HCT116 (cell line): ENCODE results near the gene MSI2. TPM values are rescaled to one million over a fixed set of nuclear protein-coding genes. Genes with fewer than 3 reads are reported as not detected.

Source experiments
- ATAC-seq: fragments of 200-7000 bp; cut with Tn5 transposase; 2 replicates; pipeline ENCODE4 v1.9.1; 2020; ENCODE audit warnings: mild to moderate bottlenecking, moderate library complexity
- BruUV-seq: library from RNA; stranded (reverse); fragments of 400-500 nt; replicated peaks from 2 replicates; lab custom pipeline; 2021; lab: Mats Ljungman, UMichigan
- CTCF ChIA-PET: fragments of 300-600 bp; sonication (Branson Sonifier 250); formaldehyde crosslinking; loops from one replicate; lab custom pipeline; 2021; ENCODE audit warnings: antibody characterized with exemption; lab: Charles Lee
- POLR2A ChIA-PET: fragments of 300-600, 350-600 bp; sonication (Branson Sonifier 250); formaldehyde crosslinking; loops from one replicate; lab custom pipeline; 2021; ENCODE audit warnings: antibody characterized with exemption; lab: Charles Lee
- RAD21 ChIA-PET, 2 experiments: fragments of 300-600 bp; sonication (Branson Sonifier 250); formaldehyde crosslinking; loops; one replicate each; lab custom pipeline; 2023; ENCODE audit warnings: low total read pairs in 2 of 2; ENCODE audit not compliant: uncharacterized antibody in 2 of 2, unreplicated experiment in 2 of 2, low non-redundant PET in 1 of 2; lab: Charles Lee
- DNase-seq: peaks from one replicate; pipeline ENCODE4 v3.0.0-alpha.2; 2010; ENCODE audit warnings: low read depth, low spot score
- H2AFZ ChIP-seq: fragments of 200-600 bp; shearing (Covaris generic), sonication (generic); 2 replicates; pipeline ENCODE4 v1.6.1; 2017; ENCODE audit warnings: low read depth, mixed run types, mixed read lengths, antibody characterized with exemption, low read length; ENCODE audit not compliant: poor library complexity, severe bottlenecking
- H3K27ac ChIP-seq: 2 replicates; pipeline ENCODE4 v1.5.1; 2012; ENCODE audit warnings: low read depth, low read length
- H3K27me3 ChIP-seq: fragments of 200-600 bp; sonication (generic); 2 replicates; pipeline ENCODE4 v1.6.1; 2016; ENCODE audit warnings: mixed run types, low read length, mixed read lengths; ENCODE audit not compliant: insufficient read depth
- H3K36me3 ChIP-seq, 2 experiments: fragments of 200-500 bp in 1 of 2; fragments of 200-600 bp in 1 of 2; sonication (Bioruptor generic) in 1 of 2; sonication (generic) in 1 of 2; 2 replicates each; pipeline versions ENCODE4 v1.5.1 to v1.6.1; 2014 to 2016; ENCODE audit warnings: low read length in 2 of 2, inconsistent platforms in 1 of 2, mixed read lengths in 1 of 2, mixed run types in 1 of 2; ENCODE audit not compliant: insufficient read depth in 2 of 2, control insufficient read depth in 1 of 2
- H3K4me1 ChIP-seq, 2 experiments: fragments of 200-600 bp in 1 of 2; sonication (generic) in 1 of 2; 2 replicates each; pipeline versions ENCODE4 v1.5.1 to v1.6.1; 2012 to 2017; ENCODE audit warnings: low read length in 2 of 2, inconsistent platforms in 1 of 2, mild to moderate bottlenecking in 1 of 2, mixed read lengths in 1 of 2, mixed run types in 1 of 2, moderate library complexity in 1 of 2; ENCODE audit not compliant: insufficient read depth in 2 of 2, control insufficient read depth in 1 of 2
- H3K4me2 ChIP-seq: fragments of 200-600 bp; sonication (generic); 2 replicates; pipeline ENCODE4 v1.6.1; 2017; ENCODE audit warnings: mixed run types, low read length, mixed read lengths
- H3K4me3 ChIP-seq, 2 experiments: fragments of 200-600 bp in 1 of 2; sonication (generic) in 1 of 2; replicated peaks in 1 of 2; 2 replicates each; pipeline ENCODE4 v1.5.1; 2011 to 2016; ENCODE audit warnings: low read length in 2 of 2, control low read depth in 1 of 2, low read depth in 1 of 2, mild to moderate bottlenecking in 1 of 2, mixed read lengths in 1 of 2, mixed run types in 1 of 2
- H3K79me2 ChIP-seq: fragments of 200-600 bp; sonication (generic); 2 replicates; pipeline ENCODE4 v1.6.1; 2017; ENCODE audit warnings: mild to moderate bottlenecking, mixed run types, low read length, moderate library complexity, mixed read lengths; ENCODE audit not compliant: insufficient read depth
- H3K9ac ChIP-seq: fragments of 200-600 bp; sonication (generic); 2 replicates; pipeline ENCODE4 v1.6.1; 2016; ENCODE audit warnings: low read length, mixed read lengths
- H3K9me2 ChIP-seq: fragments of 200-600 bp; sonication (generic), shearing (Covaris generic); 2 replicates; pipeline ENCODE4 v1.6.1; 2017; ENCODE audit warnings: mixed run types, mild to moderate bottlenecking, moderate library complexity; ENCODE audit not compliant: insufficient read depth
- H3K9me3 ChIP-seq, 2 experiments: fragments of 200-500 bp in 1 of 2; fragments of 200-600 bp in 1 of 2; sonication (Bioruptor generic) in 1 of 2; sonication (generic) in 1 of 2; 2 replicates each; pipeline ENCODE4 v1.6.1; 2014 to 2017; ENCODE audit warnings: low read length in 2 of 2, mixed read lengths in 2 of 2, inconsistent platforms in 1 of 2, low read depth in 1 of 2, mild to moderate bottlenecking in 1 of 2, mixed run types in 1 of 2, moderate library complexity in 1 of 2; ENCODE audit not compliant: control insufficient read depth in 1 of 2, insufficient read depth in 1 of 2
- H4K20me1 ChIP-seq: fragments of 200-600 bp; sonication (generic), shearing (Covaris generic); 2 replicates; pipeline ENCODE4 v1.6.1; 2017; ENCODE audit warnings: mixed run types, mild to moderate bottlenecking, moderate library complexity; ENCODE audit not compliant: insufficient read depth
- CBX3 ChIP-seq: IDR thresholded peaks from 2 replicates; pipeline ENCODE4 v1.6.1; 2012; ENCODE audit warnings: low read depth
- CEBPB ChIP-seq: IDR thresholded peaks from 2 replicates; pipeline ENCODE4 v1.6.1; 2012; ENCODE audit warnings: low read depth
- EGR1 ChIP-seq: IDR thresholded peaks from 2 replicates; pipeline ENCODE4 v1.6.1; 2012; ENCODE audit warnings: low read depth
- ELF1 ChIP-seq: IDR thresholded peaks from 2 replicates; pipeline ENCODE4 v1.6.1; 2012; ENCODE audit warnings: low read depth, borderline replicate concordance
- EZH2 ChIP-seq: fragments of 200-600 bp; sonication (generic); IDR thresholded peaks from 2 replicates; pipeline ENCODE4 v1.6.1; 2017; ENCODE audit warnings: antibody characterized with exemption, mixed run types
- EZH2phosphoT487 ChIP-seq: fragments of 200-600 bp; IDR thresholded peaks from 2 replicates; pipeline ENCODE4 v1.6.1; 2018; ENCODE audit warnings: antibody characterized with exemption, borderline replicate concordance
- FOSL1 ChIP-seq: IDR thresholded peaks from 2 replicates; pipeline ENCODE4 v1.6.1; 2012; ENCODE audit warnings: low read depth
- RAD21 ChIP-seq: IDR thresholded peaks from 2 replicates; pipeline ENCODE4 v1.6.1; 2012; ENCODE audit warnings: low read depth, mild to moderate bottlenecking
- SP1 ChIP-seq: IDR thresholded peaks from 2 replicates; pipeline ENCODE4 v1.6.1; 2012; ENCODE audit warnings: low read depth
- ZFX ChIP-seq: fragments of 450-650 bp; IDR thresholded peaks from 2 replicates; pipeline ENCODE4 v1.6.1; 2017
- intact Hi-C: fragments of 100-400 bp; cut with micrococcal nuclease; formaldehyde crosslinking; loops from 2 replicates; pipeline ENCODE4 v1.10.0; 2022
- total RNA-seq: library from RNA; stranded (reverse); gene quantifications from one replicate; pipeline ENCODE4 v1.2.1, GENCODE V29; 2021; ENCODE audit not compliant: unreplicated experiment
- TF ChIP-seq, protein P1 (sequence below), 3 experiments: fragments of 200-600 bp in 1 of 3; sonication (generic) in 1 of 3; IDR thresholded peaks in 2 of 3; conservative IDR thresholded peaks in 1 of 3; 2 replicates each; pipeline ENCODE4 v1.5.1; 2012 to 2017; ENCODE audit warnings: low read depth in 2 of 3, low read length in 2 of 3, antibody characterized with exemption in 1 of 3, borderline replicate concordance in 1 of 3, control low read depth in 1 of 3, mild to moderate bottlenecking in 1 of 3, mixed read lengths in 1 of 3, mixed run types in 1 of 3, moderate library complexity in 1 of 3; ENCODE audit not compliant: insufficient read depth in 1 of 3

MSI2 gene
- total RNA-seq, 1 experiment from 2014 or later = 137 TPM

DNA sequence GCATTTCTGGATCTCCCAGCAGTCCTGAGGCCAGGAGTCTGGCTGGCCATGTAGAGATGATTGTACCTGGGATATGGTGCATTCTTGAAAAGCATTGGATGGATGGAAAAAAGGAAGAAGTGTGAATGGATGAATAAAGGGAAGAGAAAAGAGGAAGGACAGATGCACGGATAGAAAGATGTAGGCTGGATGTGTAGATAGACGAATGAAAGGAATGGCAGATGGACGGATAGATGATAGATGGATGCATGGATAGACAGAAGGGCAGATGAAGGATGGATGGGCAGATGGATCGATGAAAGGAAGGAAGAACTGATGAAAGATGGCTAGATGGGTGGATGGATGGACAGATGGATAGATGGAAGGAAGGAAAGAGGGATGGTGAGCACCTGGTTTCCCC lies 210.9 kb downstream of the MSI2 start:
- Histone ChIP-seq H3K9me2 (no peaks in the 10 kb centered on the region), H3K79me2 (no peaks in the 10 kb centered on the region; the same call in 1 of the 2 replicates), H3K36me3 (no peaks in the 10 kb centered on the region), H3K27ac (no peak overlapping the region), H3K27me3 (no peaks in the 10 kb centered on the region), H4K20me1 (no peaks in the 10 kb centered on the region; the same call in 1 of the 2 replicates), H3K9ac (no peak overlapping the region), H2AFZ (no peak overlapping the region), H3K4me2 (no peak overlapping the region), H3K9me3 (no peaks in the 10 kb centered on the region), H3K4me1 (peaks cover 0 to 9% of the 10 kb centered on the region in 2 experiments; a peak in 1 of 4 replicates), H3K4me3 (no peak overlapping the region)
- ATAC-seq (no peak), DNase-seq (no peak)
- TF ChIP-seq ELF1 (no peak), EZH2 (no peak), RAD21 (no peak), EGR1 (no peak), FOSL1 (no peak), CBX3 (no peak), ZFX (no peak), CEBPB (no peak), EZH2phosphoT487 (no peak), SP1 (no peak)
- TF ChIP-seq, protein P1, sequence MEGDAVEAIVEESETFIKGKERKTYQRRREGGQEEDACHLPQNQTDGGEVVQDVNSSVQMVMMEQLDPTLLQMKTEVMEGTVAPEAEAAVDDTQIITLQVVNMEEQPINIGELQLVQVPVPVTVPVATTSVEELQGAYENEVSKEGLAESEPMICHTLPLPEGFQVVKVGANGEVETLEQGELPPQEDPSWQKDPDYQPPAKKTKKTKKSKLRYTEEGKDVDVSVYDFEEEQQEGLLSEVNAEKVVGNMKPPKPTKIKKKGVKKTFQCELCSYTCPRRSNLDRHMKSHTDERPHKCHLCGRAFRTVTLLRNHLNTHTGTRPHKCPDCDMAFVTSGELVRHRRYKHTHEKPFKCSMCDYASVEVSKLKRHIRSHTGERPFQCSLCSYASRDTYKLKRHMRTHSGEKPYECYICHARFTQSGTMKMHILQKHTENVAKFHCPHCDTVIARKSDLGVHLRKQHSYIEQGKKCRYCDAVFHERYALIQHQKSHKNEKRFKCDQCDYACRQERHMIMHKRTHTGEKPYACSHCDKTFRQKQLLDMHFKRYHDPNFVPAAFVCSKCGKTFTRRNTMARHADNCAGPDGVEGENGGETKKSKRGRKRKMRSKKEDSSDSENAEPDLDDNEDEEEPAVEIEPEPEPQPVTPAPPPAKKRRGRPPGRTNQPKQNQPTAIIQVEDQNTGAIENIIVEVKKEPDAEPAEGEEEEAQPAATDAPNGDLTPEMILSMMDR (IDR thresholded peaks at IDR 0.05 in 2 of 3, conservative IDR thresholded peaks at IDR 0.05 in 1 of 3; ENCODE audit: borderline replicate concordance in 1 of 3, insufficient read depth in 1 of 3, low read depth in 2 of 3, low read length in 2 of 3) = no peak
- POLR2A ChIA-PET = no interaction called here
- CTCF ChIA-PET = no interaction called here
- RAD21 ChIA-PET = no interaction called here
- BruUV-seq = no TSS peak
- intact Hi-C loops = no loop called here
